ENCODE measurements around the gene CYP51A1. TPM values are rescaled to one million over a fixed set of nuclear protein-coding genes. Genes with fewer than 3 reads are reported as not detected.
"Not testable (repeated sequence)": the region's sequence is repeated elsewhere in the genome, so short reads cannot be mapped to it uniquely, and the experiment has no call there.

Gene CYP51A1
- polyA plus RNA-seq, 1 donor from 2014 or later = 15.1 TPM

DNA sequence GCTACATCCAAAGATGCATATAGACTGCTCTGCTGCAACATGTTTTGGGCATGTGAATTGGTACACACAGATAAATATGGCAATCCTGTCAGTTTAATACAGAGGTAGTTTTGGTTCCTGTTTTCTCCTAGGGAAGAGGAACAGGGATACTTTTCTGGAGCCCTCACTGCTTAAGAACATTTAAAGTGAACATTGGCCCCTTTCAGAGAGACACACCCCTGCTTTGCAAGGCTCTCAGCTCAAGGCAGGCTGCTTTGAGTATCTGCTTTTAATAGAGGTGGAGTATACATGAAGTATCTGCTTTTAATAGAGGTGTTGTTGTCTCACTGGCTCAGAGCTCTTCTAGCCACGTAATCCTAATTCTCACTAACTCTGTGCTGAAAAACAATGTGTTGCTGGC, 38.9 kb downstream of the CYP51A1 start:
- Mint-ChIP-seq H3K9me3 (no peaks in the 10 kb centered on the region), H3K4me1 (no peaks in the 10 kb centered on the region), H3K4me3 (no peak overlapping the region), H3K27ac (no peak overlapping the region), H3K36me3 (peaks cover 10% of the 10 kb centered on the region), H3K27me3 (no peaks in the 10 kb centered on the region)

- H3K27ac Mint-ChIP-seq = no peak overlapping the region
- no peaks in the 10 kb centered on the region for H3K9me3 Mint-ChIP-seq
- no peaks in the 10 kb centered on the region for H3K4me1 Mint-ChIP-seq
- H3K36me3 Mint-ChIP-seq = peaks cover 8% of the 10 kb centered on the region
- no peaks in the 10 kb centered on the region for H3K27me3 Mint-ChIP-seq
- H3K4me3 Mint-ChIP-seq = no peak overlapping the region
These were observed 42.1 kb downstream of the CYP51A1 start for GRCh38 chr7:92092210-92092609.

DNA sequence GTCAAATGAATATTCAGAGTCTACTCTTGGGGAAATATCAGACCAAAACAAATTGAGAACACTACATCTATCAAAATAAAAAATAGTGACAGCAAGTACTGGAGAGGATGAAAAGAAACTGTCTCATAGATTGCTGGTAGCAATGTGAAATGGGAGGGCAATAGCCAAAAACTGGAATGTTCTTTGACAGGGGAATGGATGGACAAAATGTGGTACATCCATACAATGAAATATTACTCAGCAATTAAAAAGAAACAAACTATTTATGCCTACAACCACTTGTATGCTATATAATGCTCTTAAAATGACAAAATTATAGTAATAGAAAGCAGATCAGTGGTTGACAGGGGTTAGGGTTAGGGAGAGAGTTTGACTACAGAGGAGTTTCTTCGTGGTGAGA, 46.0 kb downstream of the CYP51A1 start:
- no peaks in the 10 kb centered on the region for H3K27me3 Mint-ChIP-seq
- no peaks in the 10 kb centered on the region for H3K9me3 Mint-ChIP-seq
- no peak overlapping the region for H3K4me3 Mint-ChIP-seq
- H3K27ac Mint-ChIP-seq = no peak overlapping the region
- H3K36me3 Mint-ChIP-seq = peaks cover 17% of the 10 kb centered on the region
- no peaks in the 10 kb centered on the region for H3K4me1 Mint-ChIP-seq

- H3K36me3 Mint-ChIP-seq = peaks cover 22% of the 10 kb centered on the region
- H3K27me3 Mint-ChIP-seq, H3K4me1 Mint-ChIP-seq, H3K4me3 Mint-ChIP-seq, H3K27ac Mint-ChIP-seq, H3K9me3 Mint-ChIP-seq: not testable (repeated sequence)
These were observed 50.4 kb downstream of the CYP51A1 start for GRCh38 chr7:92083922-92084321.

DNA sequence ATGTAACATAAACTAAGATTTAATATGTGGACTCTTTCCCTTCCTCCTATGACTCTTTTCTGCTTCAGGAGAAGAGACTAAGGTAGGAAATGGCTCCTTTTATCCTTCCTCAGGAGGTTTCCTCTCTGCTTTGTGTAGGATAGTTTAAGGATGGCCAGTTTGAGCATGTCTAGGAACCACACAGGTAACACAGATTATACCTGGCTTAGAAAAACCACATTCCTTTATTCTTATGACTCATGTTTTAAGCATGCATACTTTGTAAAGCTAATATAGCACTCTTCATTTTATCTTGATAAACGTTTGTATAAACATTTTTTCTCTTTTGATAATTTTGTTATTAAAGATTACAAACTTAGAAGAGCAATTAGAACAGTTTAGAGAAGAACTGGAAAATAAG, 57.8 kb downstream of the CYP51A1 start:
- H3K27ac Mint-ChIP-seq = no peak overlapping the region
- no peaks in the 10 kb centered on the region for H3K27me3 Mint-ChIP-seq
- H3K4me1 Mint-ChIP-seq = no peaks in the 10 kb centered on the region
- H3K4me3 Mint-ChIP-seq = no peak overlapping the region
- H3K9me3 Mint-ChIP-seq = no peaks in the 10 kb centered on the region
- H3K36me3 Mint-ChIP-seq = peaks cover 22% of the 10 kb centered on the region

DNA sequence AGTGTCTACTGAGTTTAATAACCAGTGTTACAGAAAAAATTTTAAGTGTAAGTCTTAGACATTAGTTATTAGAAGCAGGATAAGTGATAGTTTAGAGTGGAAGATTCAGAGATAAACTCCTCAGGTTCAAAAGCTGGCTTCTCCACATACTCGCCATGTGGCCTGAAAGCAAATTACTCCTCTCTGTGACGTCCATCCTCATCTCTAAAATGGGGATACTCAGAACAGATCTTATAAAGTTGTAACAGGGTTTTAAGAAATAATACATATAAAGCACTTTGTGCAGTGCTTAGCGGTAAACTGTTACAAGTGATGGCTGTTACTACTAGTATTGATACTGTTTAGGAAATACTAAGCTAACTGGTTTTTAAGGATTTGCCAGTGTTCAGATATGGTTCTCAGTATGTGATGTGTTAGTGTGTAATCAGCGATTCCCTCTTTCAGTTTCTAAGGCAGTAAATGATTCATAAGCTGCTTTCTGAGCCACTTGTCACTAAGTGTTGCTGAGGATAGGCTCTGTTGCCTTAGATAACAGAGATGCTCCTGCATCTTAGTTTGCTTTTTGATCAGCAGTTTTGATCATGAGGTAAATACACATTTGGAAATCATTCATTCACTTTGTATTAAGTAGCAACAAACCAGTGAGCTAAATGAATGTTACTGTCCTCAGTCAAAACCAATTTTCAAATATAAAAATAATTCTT, 58.7 kb downstream of the CYP51A1 start:
- Mint-ChIP-seq H3K27ac (no peak overlapping the region), H3K4me1 (no peaks in the 10 kb centered on the region), H3K4me3 (no peak overlapping the region), H3K27me3 (no peaks in the 10 kb centered on the region), H3K36me3 (peaks cover 22% of the 10 kb centered on the region), H3K9me3 (no peaks in the 10 kb centered on the region)

DNA sequence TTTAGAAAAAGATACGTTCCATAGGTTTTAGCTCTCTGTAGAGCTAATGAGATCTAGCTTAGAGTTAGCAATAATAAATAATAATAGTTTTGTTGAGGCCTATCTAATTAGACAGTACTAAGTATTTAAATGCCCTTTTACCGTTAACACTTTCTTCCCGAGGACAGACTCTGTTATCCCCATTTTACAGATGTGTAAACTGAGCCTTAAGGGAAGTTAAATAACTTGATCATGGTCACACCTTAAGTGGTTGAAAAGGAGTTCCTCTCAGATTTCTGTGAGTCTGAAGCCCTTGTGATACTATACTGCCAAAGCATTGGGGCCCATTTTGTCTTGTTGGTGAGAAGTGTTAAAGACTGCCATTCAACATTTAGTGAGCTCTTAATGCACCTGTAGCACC, 61.6 kb downstream of the CYP51A1 start:
- Mint-ChIP-seq H3K27me3 (no peaks in the 10 kb centered on the region), H3K27ac (no peak overlapping the region), H3K4me3 (no peak overlapping the region), H3K36me3 (peaks cover 20% of the 10 kb centered on the region), H3K9me3 (no peaks in the 10 kb centered on the region), H3K4me1 (no peaks in the 10 kb centered on the region)

GRCh38 chr7:92072121-92072520, 62.2 kb downstream of the CYP51A1 start:
- H3K27ac Mint-ChIP-seq = no peak overlapping the region
- H3K27me3 Mint-ChIP-seq = no peaks in the 10 kb centered on the region
- peaks cover 24% of the 10 kb centered on the region for H3K36me3 Mint-ChIP-seq
- H3K9me3 Mint-ChIP-seq = no peaks in the 10 kb centered on the region
- H3K4me3 Mint-ChIP-seq = no peak overlapping the region
- H3K4me1 Mint-ChIP-seq = no peaks in the 10 kb centered on the region

DNA sequence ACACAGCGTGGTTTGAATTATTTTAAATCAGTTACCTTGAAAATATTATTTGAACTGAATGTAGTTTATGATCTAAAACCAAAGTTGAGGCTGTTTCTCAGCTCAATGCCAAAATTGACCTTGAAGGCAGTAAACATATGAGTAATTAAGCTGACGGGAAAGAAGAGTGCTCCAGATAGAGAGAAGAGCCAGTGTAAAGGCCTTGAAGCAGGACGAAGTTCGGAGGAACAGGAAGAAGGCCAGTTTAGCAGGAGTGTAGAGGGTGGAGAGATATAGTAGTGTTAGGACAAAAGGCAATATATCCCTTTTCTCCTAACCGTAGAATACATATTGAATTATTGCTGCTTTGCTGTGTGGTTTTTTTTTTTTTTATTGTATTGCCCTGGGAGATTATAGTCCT, 63.2 kb downstream of the CYP51A1 start:
- Mint-ChIP-seq H3K27ac (no peak overlapping the region), H3K9me3 (no peaks in the 10 kb centered on the region), H3K4me1 (no peaks in the 10 kb centered on the region), H3K27me3 (no peaks in the 10 kb centered on the region), H3K4me3 (no peak overlapping the region), H3K36me3 (peaks cover 25% of the 10 kb centered on the region)

- peaks cover 0 to 3% (median 0%) of the 10 kb centered on the region in 3 donors for H3K4me1 Mint-ChIP-seq
- peaks cover 14% of the 10 kb centered on the region for H3K36me3 Mint-ChIP-seq
- no peaks in the 10 kb centered on the region for H3K9me3 Mint-ChIP-seq
- H3K27me3 Mint-ChIP-seq = no peaks in the 10 kb centered on the region
- no peak overlapping the region for H3K4me3 Mint-ChIP-seq
- no peak overlapping the region for H3K27ac Mint-ChIP-seq
These were observed 69.7 kb downstream of the CYP51A1 start for GRCh38 chr7:92064438-92065029.

Other genes starting within 250 kb of the CYP51A1 start
- gene AKAP9, start 193.6 kb downstream of the CYP51A1 start, polyA plus RNA-seq = 36.2 TPM
- gene LRRD1, start 44.7 kb upstream of the CYP51A1 start, polyA plus RNA-seq = not detected
- 15.6 TPM for gene KRIT1, start 111.4 kb upstream of the CYP51A1 start, polyA plus RNA-seq
- gene ANKIB1, start 111.5 kb upstream of the CYP51A1 start, polyA plus RNA-seq = 4.4 TPM